PC-3 (cell line): Measurements from ENCODE around the gene NFIC. TPM values are rescaled to one million over a fixed set of nuclear protein-coding genes. Genes with fewer than 3 reads are reported as not detected.

Experiments
- ATAC-seq: fragments of 200-7000 bp; cut with Tn5 transposase; 2 replicates; pipeline ENCODE4 v1.9.1; 2020; ENCODE audit warnings: mild to moderate bottlenecking, moderate library complexity
- BruUV-seq: library from RNA; stranded (reverse); fragments of 400-500 nt; replicated peaks from 2 replicates; lab custom pipeline; 2021; lab: Mats Ljungman, UMichigan
- CTCF ChIA-PET: fragments of 300-600 bp; sonication (Branson Sonifier 250); formaldehyde crosslinking; loops from one replicate; lab custom pipeline; 2022; ENCODE audit warnings: antibody characterized with exemption; lab: Charles Lee
- POLR2A ChIA-PET: fragments of 300-600 bp; sonication (Branson Sonifier 250); formaldehyde crosslinking; loops from one replicate; lab custom pipeline; 2022; ENCODE audit warnings: antibody characterized with exemption; ENCODE audit not compliant: unreplicated experiment; lab: Charles Lee
- DNase-seq: peaks from one replicate; pipeline ENCODE4 v3.0.0-alpha.2; 2015
- H2AFZ ChIP-seq: fragments of 300-600 bp; sonication (generic); 2 replicates; pipeline ENCODE4 v1.6.0; 2016; ENCODE audit warnings: antibody characterized with exemption, low read length
- H3F3A ChIP-seq: fragments of 300-600 bp; sonication (generic); one replicate; pipeline ENCODE4 v1.6.0; 2017; ENCODE audit warnings: antibody characterized with exemption, low read length, control low read depth, mild to moderate bottlenecking; ENCODE audit not compliant: unreplicated experiment
- H3K27ac ChIP-seq: fragments of 300-600 bp; sonication (generic); 2 replicates; pipeline ENCODE4 v1.5.1; 2016; ENCODE audit warnings: mild to moderate bottlenecking, low read length
- H3K27me3 ChIP-seq: fragments of 300-600 bp; sonication (generic); 2 replicates; pipeline ENCODE4 v1.6.1; 2016; ENCODE audit warnings: low read length, mixed read lengths
- H3K36me3 ChIP-seq: fragments of 300-600 bp; sonication (generic); 2 replicates; pipeline ENCODE4 v1.6.1; 2016; ENCODE audit warnings: low read depth, mixed run types, low read length, mixed read lengths
- H3K4me1 ChIP-seq: fragments of 300-600 bp; sonication (generic); 2 replicates; pipeline ENCODE4 v1.5.1; 2016; ENCODE audit warnings: low read length; ENCODE audit not compliant: insufficient read depth
- H3K4me2 ChIP-seq: fragments of 300-600 bp; sonication (generic); 2 replicates; pipeline ENCODE4 v1.6.0; 2016; ENCODE audit warnings: low read length
- H3K4me3 ChIP-seq: fragments of 300-600 bp; sonication (generic); 2 replicates; pipeline ENCODE4 v1.5.1; 2016; ENCODE audit warnings: mild to moderate bottlenecking, low read length, mixed read lengths
- H3K79me2 ChIP-seq: fragments of 300-600 bp; sonication (generic); 2 replicates; pipeline ENCODE4 v1.6.1; 2017; ENCODE audit warnings: low read length, mixed read lengths
- H3K9ac ChIP-seq: fragments of 300-600 bp; sonication (generic); 2 replicates; pipeline ENCODE4 v1.6.0; 2016; ENCODE audit warnings: mild to moderate bottlenecking, low read length
- H3K9me2 ChIP-seq: fragments of 300-600 bp; sonication (generic); replicated peaks from 2 replicates; pipeline ENCODE4 v1.6.1; 2016; ENCODE audit warnings: mixed run types, low read length, mixed read lengths
- H3K9me3 ChIP-seq: fragments of 300-600 bp; sonication (generic); 2 replicates; pipeline ENCODE4 v1.6.1; 2016; ENCODE audit warnings: low read length, mixed read lengths
- H4K20me1 ChIP-seq: fragments of 300-600 bp; sonication (generic); 2 replicates; pipeline ENCODE4 v1.6.1; 2016; ENCODE audit warnings: low read length, mixed read lengths
- EZH2 ChIP-seq: fragments of 300-600 bp; sonication (generic); IDR thresholded peaks from one replicate; pipeline ENCODE4 v1.6.1; 2017; ENCODE audit warnings: antibody characterized with exemption, mild to moderate bottlenecking, low read length; ENCODE audit not compliant: unreplicated experiment
- EZH2phosphoT487 ChIP-seq: fragments of 300-600 bp; sonication (generic); IDR thresholded peaks from 2 replicates; pipeline ENCODE4 v1.6.1; 2018; ENCODE audit warnings: mild to moderate bottlenecking, antibody characterized with exemption, low read length, borderline replicate concordance
- intact Hi-C: fragments of 100-400 bp; cut with micrococcal nuclease; formaldehyde crosslinking; loops from 2 replicates; pipeline ENCODE4 v1.9.0; 2023
- total RNA-seq: library from RNA; depleted of rRNA; stranded (reverse); fragments of >200 nt; gene quantifications from 2 replicates; pipeline ENCODE4 v1.2.3, GENCODE V29; 2014
- TF ChIP-seq, protein P1 (sequence below): fragments of 300-600 bp; sonication (generic); conservative IDR thresholded peaks from 2 replicates; pipeline ENCODE4 v1.5.1; 2017; ENCODE audit warnings: antibody characterized with exemption, low read depth, mild to moderate bottlenecking, low read length

NFIC gene
- total RNA-seq, 1 experiment from 2014 or later, result 31.7 TPM

DNA sequence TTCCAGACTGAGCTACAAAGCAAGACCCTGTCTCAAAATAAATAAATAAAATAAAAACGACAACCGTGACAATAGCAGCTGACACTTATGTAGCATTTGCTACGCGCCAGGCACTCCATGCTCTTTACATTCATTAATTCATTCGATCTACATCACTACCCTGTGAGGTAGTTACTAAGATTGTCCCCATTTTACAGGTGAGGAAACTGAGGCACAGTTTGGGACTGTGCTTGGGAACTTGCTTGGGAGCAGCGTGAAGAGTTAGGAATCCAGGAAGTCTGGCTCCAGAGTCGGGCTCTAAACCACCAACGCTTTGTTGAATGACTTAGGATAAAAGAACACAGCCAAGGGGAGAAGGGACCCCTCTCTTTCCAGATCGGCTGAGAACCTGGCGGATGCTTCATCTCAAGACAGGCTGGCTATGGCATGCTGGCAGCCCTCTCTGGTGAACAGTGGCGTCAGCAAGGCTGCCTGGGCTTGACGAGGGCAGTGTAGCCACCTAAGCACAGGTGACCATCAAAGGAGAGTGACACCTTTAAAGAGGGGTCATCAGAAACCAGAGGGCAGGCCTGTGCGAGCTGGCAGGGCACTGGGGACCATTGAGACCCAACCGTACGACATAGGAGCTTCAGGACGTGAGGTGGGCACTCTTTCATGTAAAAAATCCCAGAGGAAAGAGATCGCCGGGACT lies 133.5 kb downstream of the NFIC start:
- POLR2A ChIA-PET, result no interaction called here
- no peaks in the 10 kb centered on the region for H3K27me3 ChIP-seq
- no peaks in the 10 kb centered on the region for H3K9me2 ChIP-seq
- BruUV-seq, result TSS peak; percentile 71
- H2AFZ ChIP-seq, result peak overlapping the region; percentile 72
- H3F3A ChIP-seq, result no peaks in the 10 kb centered on the region
- H3K4me2 ChIP-seq, result peak overlapping the region; percentile 81
- H3K9ac ChIP-seq, result peak overlapping the region; percentile 86
- peak overlapping the region; percentile 98 for H3K4me3 ChIP-seq
- no peaks in the 10 kb centered on the region for H3K9me3 ChIP-seq
- H3K79me2 ChIP-seq, result peaks cover 33% of the 10 kb centered on the region
- TF ChIP-seq EZH2 (no peak), EZH2phosphoT487 (no peak)
- TF ChIP-seq, protein P1, sequence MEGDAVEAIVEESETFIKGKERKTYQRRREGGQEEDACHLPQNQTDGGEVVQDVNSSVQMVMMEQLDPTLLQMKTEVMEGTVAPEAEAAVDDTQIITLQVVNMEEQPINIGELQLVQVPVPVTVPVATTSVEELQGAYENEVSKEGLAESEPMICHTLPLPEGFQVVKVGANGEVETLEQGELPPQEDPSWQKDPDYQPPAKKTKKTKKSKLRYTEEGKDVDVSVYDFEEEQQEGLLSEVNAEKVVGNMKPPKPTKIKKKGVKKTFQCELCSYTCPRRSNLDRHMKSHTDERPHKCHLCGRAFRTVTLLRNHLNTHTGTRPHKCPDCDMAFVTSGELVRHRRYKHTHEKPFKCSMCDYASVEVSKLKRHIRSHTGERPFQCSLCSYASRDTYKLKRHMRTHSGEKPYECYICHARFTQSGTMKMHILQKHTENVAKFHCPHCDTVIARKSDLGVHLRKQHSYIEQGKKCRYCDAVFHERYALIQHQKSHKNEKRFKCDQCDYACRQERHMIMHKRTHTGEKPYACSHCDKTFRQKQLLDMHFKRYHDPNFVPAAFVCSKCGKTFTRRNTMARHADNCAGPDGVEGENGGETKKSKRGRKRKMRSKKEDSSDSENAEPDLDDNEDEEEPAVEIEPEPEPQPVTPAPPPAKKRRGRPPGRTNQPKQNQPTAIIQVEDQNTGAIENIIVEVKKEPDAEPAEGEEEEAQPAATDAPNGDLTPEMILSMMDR, result no peak
- intact Hi-C loops, result no loop called here
- H3K4me1 ChIP-seq, result 0 out of 2 replicates have a peak, but pooled peaks cover 10% of the 10 kb centered on the region
- H3K27ac ChIP-seq, result peak overlapping the region; percentile 68
- CTCF ChIA-PET, result no interaction called here
- DNase-seq (no peak), ATAC-seq (peak; percentile 31)
- no peaks in the 10 kb centered on the region for H4K20me1 ChIP-seq
- no peaks in the 10 kb centered on the region; the same call in 1 of the 2 replicates for H3K36me3 ChIP-seq

DNA sequence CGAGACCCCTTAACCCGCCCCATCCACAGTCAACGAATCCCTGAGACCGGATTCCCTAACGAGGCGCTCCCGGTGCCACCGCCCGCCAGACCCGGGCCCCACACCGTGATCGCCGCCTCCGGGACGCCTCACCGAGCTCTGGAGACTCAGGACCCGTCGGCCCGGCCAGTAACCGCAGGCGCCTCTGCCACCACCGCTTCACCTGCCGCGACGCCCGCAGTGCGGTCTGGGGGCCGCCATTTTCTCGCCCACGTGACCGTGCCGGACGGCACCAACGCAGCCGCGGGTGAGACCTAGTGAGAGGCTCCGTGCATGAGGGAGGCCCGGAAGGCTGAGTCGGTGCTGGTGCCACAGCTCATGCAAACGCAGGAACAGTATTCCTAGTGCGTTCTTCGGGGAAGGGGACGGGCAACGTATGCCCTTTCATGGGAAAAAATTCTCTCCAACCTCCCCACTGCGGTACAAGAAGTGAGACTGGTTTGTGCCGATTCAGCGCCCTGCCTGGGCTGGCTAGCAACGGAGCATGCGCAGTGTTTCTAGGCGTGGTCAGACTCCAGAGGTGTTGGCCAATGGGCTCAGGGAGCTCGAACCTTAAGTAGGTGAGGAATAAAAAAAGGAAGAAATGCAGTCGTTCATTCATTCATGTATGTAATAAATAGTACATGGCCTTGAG lies 134.2 kb downstream of the NFIC start, which contains the start of gene DOHH:
DOHH (minus strand) TSS at position 246 of the 673 bp plus-strand sequence. CDS start 3,860 bp downstream, outside the sequence.
- no peaks in the 10 kb centered on the region for H3F3A ChIP-seq
- H3K27ac ChIP-seq, result peak within 1 kb of the TSS; percentile 68
- no peak for TF ChIP-seq EZH2
- TF ChIP-seq, protein P1, result no peak
- TF ChIP-seq EZH2phosphoT487, result no peak
- H3K9me2 ChIP-seq, result no peaks in the 10 kb centered on the region
- no peaks in the 10 kb centered on the region for H3K27me3 ChIP-seq
- H4K20me1 ChIP-seq, result no peaks in the 10 kb centered on the region
- H3K79me2 ChIP-seq, result peaks cover 33% of the 10 kb centered on the region
- peak within 1 kb of the TSS; percentile 98 for H3K4me3 ChIP-seq
- H3K9me3 ChIP-seq, result no peaks in the 10 kb centered on the region
- peak within 1 kb of the TSS; percentile 72 for H2AFZ ChIP-seq
- peak within 1 kb of the TSS; percentile 86 for H3K9ac ChIP-seq
- CTCF ChIA-PET, result no interaction called here
- ATAC-seq (peak; percentile 94), DNase-seq (peak; percentile 94)
- H3K4me2 ChIP-seq, result peak within 1 kb of the TSS; percentile 81
- POLR2A ChIA-PET, result interaction anchor here (0.6 kb wide), 1 partner anchor 58 kb away, joined by 3 read pairs; no protein-coding TSS in a partner anchor
- intact Hi-C loops, result no loop called here
- BruUV-seq, result no TSS peak
- H3K36me3 ChIP-seq, result no peaks in the 10 kb centered on the region; the same call in 1 of the 2 replicates
- H3K4me1 ChIP-seq, result peaks cover 13% of the 10 kb centered on the region
